Astrocyte (in vitro differentiated cells and primary cell): ENCODE data around the gene TPM2. TPM values are rescaled to one million over a fixed set of nuclear protein-coding genes. Genes with fewer than 3 reads are reported as not detected.

Experiments used
- DNase-seq: peaks from one replicate; pipeline ENCODE4 v3.0.0-alpha.2; 2010; ENCODE audit warnings: low read depth
- FAIRE-seq: peaks from 2 replicates; lab custom pipeline; 2011; peaks lifted over from hg19 to GRCh38; lab: Jason Lieb, UNC
- H2AFZ ChIP-seq: 2 replicates; pipeline ENCODE4 v1.6.0; 2012; ENCODE audit warnings: low read depth, low read length, inconsistent platforms
- H3K27ac ChIP-seq: 2 replicates; pipeline ENCODE4 v1.5.1; 2011; ENCODE audit warnings: low read depth, low read length, inconsistent platforms
- H3K27me3 ChIP-seq: 2 replicates; pipeline ENCODE4 v1.6.0; 2011; ENCODE audit warnings: low read length, inconsistent platforms; ENCODE audit not compliant: insufficient read depth
- H3K36me3 ChIP-seq: 2 replicates; pipeline ENCODE4 v1.5.1; 2011; ENCODE audit warnings: low read length, inconsistent platforms; ENCODE audit not compliant: insufficient read depth
- H3K4me1 ChIP-seq: 2 replicates; pipeline ENCODE4 v1.5.1; 2011; ENCODE audit warnings: low read length, inconsistent platforms; ENCODE audit not compliant: insufficient read depth
- H3K4me2 ChIP-seq: 2 replicates; pipeline ENCODE4 v1.6.0; 2012; ENCODE audit warnings: low read length, inconsistent platforms
- H3K4me3 ChIP-seq: 2 replicates; pipeline ENCODE4 v1.5.1; 2011; ENCODE audit warnings: low read depth, mild to moderate bottlenecking, low read length, inconsistent platforms; ENCODE audit not compliant: insufficient read depth
- H3K79me2 ChIP-seq: 2 replicates; pipeline ENCODE4 v1.6.0; 2012; ENCODE audit warnings: mild to moderate bottlenecking, low read length, inconsistent platforms; ENCODE audit not compliant: insufficient read depth
- H3K9ac ChIP-seq: 2 replicates; pipeline ENCODE4 v1.6.0; 2012; ENCODE audit warnings: mild to moderate bottlenecking, low read length, inconsistent platforms
- H3K9me3 ChIP-seq: 2 replicates; pipeline ENCODE4 v1.5.1; 2012; ENCODE audit warnings: low read depth, mild to moderate bottlenecking, low read length, inconsistent platforms; ENCODE audit not compliant: insufficient read depth
- H4K20me1 ChIP-seq: 2 replicates; pipeline ENCODE4 v1.6.0; 2012; ENCODE audit warnings: low read length, inconsistent platforms; ENCODE audit not compliant: insufficient read depth
- H3K27ac Mint-ChIP-seq: one replicate; pipeline ENCODE4 v1.8.0; 2021; ENCODE audit warnings: mild to moderate bottlenecking, mixed read lengths; ENCODE audit not compliant: unreplicated experiment
- H3K27me3 Mint-ChIP-seq: one replicate; pipeline ENCODE4 v1.8.0; 2021; ENCODE audit warnings: low read depth, mixed read lengths; ENCODE audit not compliant: unreplicated experiment
- H3K36me3 Mint-ChIP-seq: one replicate; pipeline ENCODE4 v1.8.0; 2021; ENCODE audit warnings: low read depth, mixed read lengths; ENCODE audit not compliant: unreplicated experiment
- H3K4me1 Mint-ChIP-seq: one replicate; pipeline ENCODE4 v1.8.0; 2021; ENCODE audit warnings: low read depth, mixed read lengths; ENCODE audit not compliant: unreplicated experiment
- H3K4me3 Mint-ChIP-seq: one replicate; pipeline ENCODE4 v1.8.0; 2021; ENCODE audit warnings: mild to moderate bottlenecking, moderate library complexity, mixed read lengths; ENCODE audit not compliant: unreplicated experiment
- H3K9me3 Mint-ChIP-seq: one replicate; pipeline ENCODE4 v1.8.0; 2021; ENCODE audit warnings: mild to moderate bottlenecking, mixed read lengths; ENCODE audit not compliant: unreplicated experiment
- CTCF ChIP-seq: IDR thresholded peaks from 2 replicates; pipeline ENCODE4 v1.5.1; 2011; ENCODE audit warnings: low read depth, mild to moderate bottlenecking, inconsistent platforms, low read length, moderate library complexity; ENCODE audit not compliant: insufficient read depth
- EZH2 ChIP-seq: IDR thresholded peaks from 2 replicates; pipeline ENCODE4 v1.6.1; 2012; ENCODE audit warnings: mild to moderate bottlenecking, low read length, inconsistent platforms; ENCODE audit not compliant: insufficient read depth
- total RNA-seq: library from RNA; stranded (reverse); gene quantifications from 2 replicates; pipeline ENCODE4 v1.2.1, GENCODE V29; 2021

TPM2 gene
- total RNA-seq, 1 donor from 2014 or later, result 2,001 TPM

DNA sequence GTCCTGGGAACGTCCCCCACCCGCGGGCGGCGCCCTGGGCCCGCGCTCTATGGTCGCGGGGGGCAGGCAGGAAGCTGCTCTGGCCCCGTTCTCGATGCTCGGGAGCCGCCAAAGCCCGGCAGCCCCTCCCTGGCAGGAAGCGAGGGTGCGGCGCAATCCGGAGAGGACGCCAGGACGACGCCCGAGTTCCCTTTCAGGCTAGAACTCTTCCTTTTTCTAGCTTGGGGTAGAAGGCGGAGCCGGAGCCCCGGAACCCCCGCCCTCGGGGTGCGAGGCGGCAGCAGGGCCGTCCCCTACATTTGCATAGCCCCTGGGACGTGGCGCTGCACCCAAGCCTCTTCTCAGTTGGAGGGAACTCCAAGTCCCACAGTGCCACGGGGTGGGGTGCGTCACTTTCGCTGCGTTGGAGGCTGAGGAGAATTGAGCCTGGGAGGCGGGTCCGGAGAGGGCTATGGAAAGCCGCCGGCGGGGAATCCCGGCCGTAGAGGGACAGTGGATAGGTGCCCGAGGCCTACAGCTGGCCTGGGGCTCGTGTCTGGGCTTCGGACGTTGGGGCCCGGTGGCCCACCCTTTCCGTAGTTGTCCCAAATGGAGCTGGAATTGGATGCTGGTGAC lies 42.6 kb upstream of the TPM2 start, which contains the start of the genes CREB3 and TLN1:
TSS of gene CREB3 (plus strand) at position 482 of the 615 bp plus-strand sequence. CDS start at position 589, 107 bp downstream.
TSS of gene TLN1 (minus strand) at position 11 of the 615 bp plus-strand sequence. CDS start 6,501 bp downstream, outside the sequence.
- Mint-ChIP-seq H3K4me1 (peaks cover 30% of the 10 kb centered on the region), H3K27ac (peak within 1 kb of the TSS; percentile 95)
- H3K9me3 ChIP-seq, result no peaks in the 10 kb centered on the region

GRCh38 chr9:35731415-35732184 lies 41.9 kb upstream of the TPM2 start:
- Histone ChIP-seq H3K4me2 (peak overlapping the region; percentile 99), H3K36me3 (peaks cover 19% of the 10 kb centered on the region), H3K27me3 (no peaks in the 10 kb centered on the region), H3K9me3 (no peaks in the 10 kb centered on the region), H3K4me3 (peak overlapping the region; percentile 93), H2AFZ (no peak overlapping the region), H4K20me1 (peaks cover 67% of the 10 kb centered on the region), H3K9ac (peak overlapping the region; percentile 91), H3K27ac (peak overlapping the region; percentile 92), H3K4me1 (peaks cover 58% of the 10 kb centered on the region), H3K79me2 (peaks cover 86% of the 10 kb centered on the region)
- Mint-ChIP-seq H3K36me3 (peaks cover 4% of the 10 kb centered on the region), H3K4me3 (peak overlapping the region; percentile 97), H3K27me3 (no peaks in the 10 kb centered on the region), H3K9me3 (no peaks in the 10 kb centered on the region), H3K27ac (no peak overlapping the region), H3K4me1 (peaks cover 23% of the 10 kb centered on the region)
- FAIRE-seq (no peak), DNase-seq (no peak)
- no peak for TF ChIP-seq CTCF
- no peak for TF ChIP-seq EZH2

More for the DNA sequence above, 42.6 kb upstream of the TPM2 start, which contains the start of the genes CREB3 and TLN1:
- Histone ChIP-seq H3K27ac (peak within 1 kb of the TSS; percentile 92), H3K4me1 (peaks cover 52% of the 10 kb centered on the region), H3K4me3 (peak within 1 kb of the TSS; percentile 93), H2AFZ (peak within 1 kb of the TSS; percentile 70), H3K9ac (peak within 1 kb of the TSS; percentile 91), H3K79me2 (peaks cover 82% of the 10 kb centered on the region), H4K20me1 (peaks cover 69% of the 10 kb centered on the region), H3K36me3 (peaks cover 26% of the 10 kb centered on the region), H3K27me3 (no peaks in the 10 kb centered on the region), H3K4me2 (peak within 1 kb of the TSS; percentile 99)
- no peaks in the 10 kb centered on the region for H3K9me3 Mint-ChIP-seq
- no peaks in the 10 kb centered on the region for H3K27me3 Mint-ChIP-seq
- FAIRE-seq (no peak), DNase-seq (peak; percentile 98)
- H3K4me3 Mint-ChIP-seq, result peak within 1 kb of the TSS; percentile 97
- H3K36me3 Mint-ChIP-seq, result peaks cover 10% of the 10 kb centered on the region
- no peak for TF ChIP-seq CTCF
- no peak for TF ChIP-seq EZH2
